ENCODE results near the gene H2AZ2.
A peak's percentile ranks its signal among the peaks of the same experiment; 100 is the strongest.

Gene H2AZ2

DNA sequence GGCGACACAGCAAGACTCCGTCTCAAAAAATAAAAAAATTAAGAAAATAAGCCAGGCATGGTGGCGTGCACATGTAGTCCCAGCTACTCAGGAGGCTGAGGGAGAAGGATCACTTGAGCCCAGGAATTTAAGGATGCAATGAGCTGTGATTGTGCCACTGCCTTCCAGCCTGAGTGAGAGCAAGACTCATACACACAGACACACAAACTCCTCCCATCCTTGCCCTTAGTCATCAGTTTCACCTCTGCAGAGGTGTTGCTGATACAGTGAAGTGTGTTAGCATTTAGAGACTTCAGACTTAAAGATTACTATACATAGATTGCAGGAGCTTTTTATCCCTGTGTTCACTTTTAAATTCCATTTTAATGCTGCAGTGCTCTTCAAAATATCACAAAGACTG is 5.5 kb upstream of the H2AZ2 start:
- H3K9ac ChIP-seq, result no peak overlapping the region
- no peaks in the 10 kb centered on the region for H4K20me1 ChIP-seq (ENCODE audit: insufficient read depth)
- H3K27ac ChIP-seq, result no peak overlapping the region
- peaks cover 32% of the 10 kb centered on the region for H3K4me1 ChIP-seq (ENCODE audit: low read depth, poor library complexity, severe bottlenecking)
- H3K79me2 ChIP-seq (ENCODE audit: insufficient read depth, low read depth), result no peaks in the 10 kb centered on the region
- no peaks in the 10 kb centered on the region for H3K36me3 ChIP-seq (ENCODE audit: insufficient read depth)
- no peak overlapping the region for H3K4me3 ChIP-seq (IDR thresholded peaks at IDR 0.05; ENCODE audit: insufficient read depth, low read depth, low read length)
- H2AFZ ChIP-seq (ENCODE audit: low read depth), result no peak overlapping the region; the same call in 1 of the 2 replicates
- H3K27me3 ChIP-seq (ENCODE audit: insufficient read depth, low read depth), result no peaks in the 10 kb centered on the region
- TF ChIP-seq, protein P1, sequence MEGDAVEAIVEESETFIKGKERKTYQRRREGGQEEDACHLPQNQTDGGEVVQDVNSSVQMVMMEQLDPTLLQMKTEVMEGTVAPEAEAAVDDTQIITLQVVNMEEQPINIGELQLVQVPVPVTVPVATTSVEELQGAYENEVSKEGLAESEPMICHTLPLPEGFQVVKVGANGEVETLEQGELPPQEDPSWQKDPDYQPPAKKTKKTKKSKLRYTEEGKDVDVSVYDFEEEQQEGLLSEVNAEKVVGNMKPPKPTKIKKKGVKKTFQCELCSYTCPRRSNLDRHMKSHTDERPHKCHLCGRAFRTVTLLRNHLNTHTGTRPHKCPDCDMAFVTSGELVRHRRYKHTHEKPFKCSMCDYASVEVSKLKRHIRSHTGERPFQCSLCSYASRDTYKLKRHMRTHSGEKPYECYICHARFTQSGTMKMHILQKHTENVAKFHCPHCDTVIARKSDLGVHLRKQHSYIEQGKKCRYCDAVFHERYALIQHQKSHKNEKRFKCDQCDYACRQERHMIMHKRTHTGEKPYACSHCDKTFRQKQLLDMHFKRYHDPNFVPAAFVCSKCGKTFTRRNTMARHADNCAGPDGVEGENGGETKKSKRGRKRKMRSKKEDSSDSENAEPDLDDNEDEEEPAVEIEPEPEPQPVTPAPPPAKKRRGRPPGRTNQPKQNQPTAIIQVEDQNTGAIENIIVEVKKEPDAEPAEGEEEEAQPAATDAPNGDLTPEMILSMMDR (conservative IDR thresholded peaks at IDR 0.05; ENCODE audit: low read depth, low read length), result no peak
- 0 out of 2 replicates have a peak overlapping the region, but pooled peaks have one; percentile 18 for H3K4me2 ChIP-seq

DNA sequence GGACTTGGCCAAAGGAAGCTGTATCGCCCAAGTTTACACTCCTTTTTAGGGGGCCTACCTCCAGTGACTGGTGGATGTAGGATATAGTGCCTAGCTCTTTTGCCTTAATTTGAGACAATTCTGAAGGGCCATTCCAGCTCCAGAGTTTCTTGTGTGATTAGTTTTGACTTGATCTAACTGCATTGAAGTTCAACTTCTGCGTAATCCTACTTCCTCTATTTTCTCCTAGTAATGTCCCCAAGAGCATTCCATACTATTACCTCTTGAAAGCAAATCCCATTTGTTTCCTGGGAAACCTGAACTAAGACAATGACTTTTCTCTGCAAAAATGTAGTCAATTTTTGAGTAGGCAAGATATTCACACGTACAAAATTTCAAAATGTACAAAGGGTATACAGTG is 4.7 kb upstream of the H2AZ2 start:
- peaks cover 27% of the 10 kb centered on the region for H3K4me1 ChIP-seq (ENCODE audit: low read depth, poor library complexity, severe bottlenecking)
- H3K4me3 ChIP-seq (IDR thresholded peaks at IDR 0.05; ENCODE audit: insufficient read depth, low read depth, low read length), result no peak overlapping the region
- no peak overlapping the region for H3K9ac ChIP-seq
- H3K27ac ChIP-seq, result no peak overlapping the region
- TF ChIP-seq, protein P1 (conservative IDR thresholded peaks at IDR 0.05; ENCODE audit: low read depth, low read length), result no peak
- H3K4me2 ChIP-seq, result no peak overlapping the region
- H2AFZ ChIP-seq (ENCODE audit: low read depth), result no peak overlapping the region
- no peaks in the 10 kb centered on the region for H3K36me3 ChIP-seq (ENCODE audit: insufficient read depth)
- H4K20me1 ChIP-seq (ENCODE audit: insufficient read depth), result no peaks in the 10 kb centered on the region
- no peaks in the 10 kb centered on the region for H3K79me2 ChIP-seq (ENCODE audit: insufficient read depth, low read depth)
- no peaks in the 10 kb centered on the region for H3K27me3 ChIP-seq (ENCODE audit: insufficient read depth, low read depth)

DNA sequence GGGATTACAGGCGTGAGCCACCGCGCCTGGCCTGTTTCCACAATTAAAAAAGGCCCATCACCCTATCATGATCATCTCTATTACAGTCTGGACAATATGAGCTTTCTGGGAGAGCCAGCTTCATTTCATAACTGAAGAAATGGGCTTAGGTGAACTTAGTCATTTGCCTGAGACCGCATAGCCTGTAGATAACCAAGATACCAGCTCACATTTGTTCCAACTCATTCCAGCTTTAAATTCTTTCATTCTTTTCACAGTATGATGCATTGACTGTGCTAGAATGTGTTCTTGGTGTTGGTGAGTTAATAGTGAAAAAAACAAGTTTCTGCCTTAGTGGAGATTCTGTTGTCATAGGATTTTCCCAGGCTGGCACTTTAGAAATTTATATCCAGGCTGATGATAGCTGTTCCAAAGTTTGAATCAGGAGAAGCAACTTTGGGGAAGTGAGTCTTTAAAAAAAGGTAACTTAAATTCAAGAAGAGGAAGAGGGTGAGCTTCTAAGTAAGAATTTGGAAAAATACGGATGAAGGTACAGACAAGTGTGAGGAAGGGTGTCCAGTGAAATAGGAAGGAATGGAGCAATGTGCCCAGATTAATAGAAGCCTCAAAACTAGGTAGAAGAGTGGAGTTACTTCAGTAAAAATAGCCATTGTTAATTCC is 2.1 kb upstream of the H2AZ2 start:
- peaks cover 40% of the 10 kb centered on the region for H3K4me1 ChIP-seq (ENCODE audit: low read depth, poor library complexity, severe bottlenecking)
- no peaks in the 10 kb centered on the region for H3K27me3 ChIP-seq (ENCODE audit: insufficient read depth, low read depth)
- no peak overlapping the region for H3K4me2 ChIP-seq
- H3K36me3 ChIP-seq (ENCODE audit: insufficient read depth), result no peaks in the 10 kb centered on the region
- H3K4me3 ChIP-seq (IDR thresholded peaks at IDR 0.05; ENCODE audit: insufficient read depth, low read depth, low read length), result no peak overlapping the region
- no peak overlapping the region for H2AFZ ChIP-seq (ENCODE audit: low read depth)
- TF ChIP-seq, protein P1 (conservative IDR thresholded peaks at IDR 0.05; ENCODE audit: low read depth, low read length), result no peak
- H3K79me2 ChIP-seq (ENCODE audit: insufficient read depth, low read depth), result peaks cover 23% of the 10 kb centered on the region
- peaks cover 21% of the 10 kb centered on the region for H4K20me1 ChIP-seq (ENCODE audit: insufficient read depth)
- no peak overlapping the region for H3K9ac ChIP-seq
- no peak overlapping the region for H3K27ac ChIP-seq

DNA sequence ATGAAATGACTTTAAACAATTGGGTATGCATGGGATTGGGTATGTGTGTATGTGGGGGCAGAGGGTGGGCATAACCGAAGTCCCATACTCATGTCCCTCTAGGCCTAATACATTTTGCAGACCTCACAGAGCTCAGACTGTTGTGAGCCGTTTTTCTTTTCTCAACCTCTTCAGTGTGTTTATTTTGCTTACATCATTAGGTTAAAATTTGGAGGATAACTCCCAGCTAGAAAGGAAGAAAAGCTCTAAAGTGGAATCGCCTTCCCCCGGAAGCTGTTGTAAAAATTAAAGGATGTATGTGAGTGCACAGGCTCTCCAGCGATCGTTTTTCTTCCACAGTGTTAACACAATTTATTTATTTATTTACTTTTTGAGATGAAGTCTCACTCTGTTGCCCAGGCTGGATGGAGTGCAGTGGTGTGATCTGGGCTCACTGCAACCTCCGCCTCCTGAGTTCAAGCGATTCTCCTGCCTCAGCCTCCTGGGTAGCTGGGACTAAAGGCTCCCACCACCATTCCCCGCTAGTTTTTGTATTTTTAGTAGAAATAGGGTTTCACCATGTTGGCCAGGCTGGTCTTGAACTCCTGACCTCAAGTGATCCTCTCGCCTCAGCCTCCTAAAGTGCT is 1.5 kb upstream of the H2AZ2 start:
- H3K4me1 ChIP-seq (ENCODE audit: low read depth, poor library complexity, severe bottlenecking), result peaks cover 45% of the 10 kb centered on the region
- no peak overlapping the region for H3K4me3 ChIP-seq (IDR thresholded peaks at IDR 0.05; ENCODE audit: insufficient read depth, low read depth, low read length)
- H3K9ac ChIP-seq, result peak overlapping the region; percentile 88; the same call in 1 of the 2 replicates
- H3K4me2 ChIP-seq, result peak overlapping the region; percentile 71; the same call in 1 of the 2 replicates
- H2AFZ ChIP-seq (ENCODE audit: low read depth), result 0 out of 2 replicates have a peak overlapping the region, but pooled peaks have one; percentile 75
- peaks cover 29% of the 10 kb centered on the region for H3K79me2 ChIP-seq (ENCODE audit: insufficient read depth, low read depth)
- no peaks in the 10 kb centered on the region for H3K27me3 ChIP-seq (ENCODE audit: insufficient read depth, low read depth)
- peak overlapping the region; percentile 80; the same call in 1 of the 2 replicates for H3K27ac ChIP-seq
- no peaks in the 10 kb centered on the region for H3K36me3 ChIP-seq (ENCODE audit: insufficient read depth)
- TF ChIP-seq, protein P1 (conservative IDR thresholded peaks at IDR 0.05; ENCODE audit: low read depth, low read length), result no peak
- H4K20me1 ChIP-seq (ENCODE audit: insufficient read depth), result peaks cover 27% of the 10 kb centered on the region

Data from KMS-11 (cell line).